H1 (cell line): ENCODE measurements around the gene SLC30A2. TPM values are rescaled to one million over a fixed set of nuclear protein-coding genes. Genes with fewer than 3 reads are reported as not detected.
A peak's percentile ranks its signal among the peaks of the same experiment; 100 is the strongest.

Source experiments
- CTCF ChIA-PET: fragments of 300-600 bp; sonication (Branson Sonifier 250); formaldehyde crosslinking; loops from one replicate; lab custom pipeline; 2021; ENCODE audit not compliant: partially characterized antibody; lab: Charles Lee
- POLR2A ChIA-PET: fragments of 300-600 bp; sonication (Branson Sonifier 250); formaldehyde crosslinking; loops from one replicate; lab custom pipeline; 2021; ENCODE audit warnings: inconsistent platforms; ENCODE audit not compliant: partially characterized antibody; lab: Charles Lee
- DNase-seq, 2 experiments: peaks; one replicate each; pipeline versions ENCODE4 v3.0.0 to v3.0.0-alpha.2; 2010 to 2022; ENCODE audit warnings: low spot score in 2 of 2, low read depth in 1 of 2, mixed read lengths in 1 of 2
- FAIRE-seq: peaks from 2 replicates; lab custom pipeline; 2011; peaks lifted over from hg19 to GRCh38; lab: Jason Lieb, UNC
- H2AFZ ChIP-seq: 2 replicates; pipeline ENCODE4 v1.8.1; 2012; ENCODE audit warnings: low read length, inconsistent platforms
- H2AK5ac ChIP-seq: 2 replicates; pipeline ENCODE4 v1.6.1; 2013; ENCODE audit warnings: low read depth, low read length
- H2BK120ac ChIP-seq: replicated peaks from 2 replicates; pipeline ENCODE3; 2013; ENCODE audit warnings: low read depth, low read length, inconsistent platforms
- H2BK12ac ChIP-seq: 2 replicates; pipeline ENCODE4 v1.6.1; 2013; ENCODE audit warnings: low read depth, low read length
- H2BK15ac ChIP-seq: 2 replicates; pipeline ENCODE4 v1.6.1; 2013; ENCODE audit warnings: low read length
- H2BK20ac ChIP-seq: 2 replicates; pipeline ENCODE4 v1.6.1; 2013; ENCODE audit warnings: low read length
- H2BK5ac ChIP-seq: 2 replicates; pipeline ENCODE4 v1.6.1; 2013; ENCODE audit warnings: low read depth, low read length
- H3K14ac ChIP-seq: 2 replicates; pipeline ENCODE4 v1.6.1; 2013; ENCODE audit warnings: inconsistent platforms; ENCODE audit not compliant: insufficient read length
- H3K18ac ChIP-seq: 2 replicates; pipeline ENCODE4 v1.6.1; 2013; ENCODE audit warnings: low read length; ENCODE audit errors: extremely low read depth
- H3K23ac ChIP-seq: 2 replicates; pipeline ENCODE4 v1.6.1; 2013; ENCODE audit warnings: inconsistent platforms; ENCODE audit not compliant: insufficient read length
- H3K23me2 ChIP-seq: 2 replicates; pipeline ENCODE4 v1.6.1; 2013; ENCODE audit warnings: low read depth, low read length
- H3K27ac ChIP-seq: 2 replicates; pipeline ENCODE4 v1.6.1; 2011; ENCODE audit warnings: low read depth, low read length, inconsistent platforms
- H3K27me3 ChIP-seq, 4 experiments: replicated peaks in 1 of 4; 1 replicate in 1 of 4; 2 replicates in 3 of 4; pipeline versions ENCODE4 v1.6.1 to v1.8.1; 2011 to 2013; ENCODE audit warnings: low read length in 3 of 4, mild to moderate bottlenecking in 3 of 4, inconsistent platforms in 2 of 4, mixed read lengths in 2 of 4, moderate library complexity in 1 of 4; ENCODE audit not compliant: control insufficient read depth in 3 of 4, insufficient read depth in 3 of 4; ENCODE audit errors: extremely low read depth in 1 of 4
- H3K36me3 ChIP-seq, 4 experiments: 2 replicates each; pipeline versions ENCODE4 v1.6.1 to v1.8.1; 2011 to 2013; ENCODE audit warnings: mild to moderate bottlenecking in 4 of 4, low read length in 3 of 4, moderate library complexity in 2 of 4, control low read depth in 1 of 4, inconsistent platforms in 1 of 4; ENCODE audit not compliant: insufficient read depth in 4 of 4, control insufficient read depth in 2 of 4
- H3K4ac ChIP-seq: replicated peaks from 2 replicates; pipeline ENCODE3; 2013; ENCODE audit warnings: low read length, low read depth, mixed read lengths, inconsistent platforms; ENCODE audit not compliant: insufficient read length
- H3K4me1 ChIP-seq, 4 experiments: replicated peaks in 1 of 4; 1 replicate in 1 of 4; 2 replicates in 3 of 4; pipeline versions ENCODE4 v1.6.1 to v1.8.1; 2011 to 2013; ENCODE audit warnings: low read length in 3 of 4, inconsistent platforms in 2 of 4, mixed read lengths in 1 of 4; ENCODE audit not compliant: insufficient read depth in 4 of 4, control insufficient read depth in 3 of 4
- H3K4me2 ChIP-seq, 2 experiments: 2 replicates each; pipeline versions ENCODE4 v1.6.1 to v1.8.1; 2011 to 2013; ENCODE audit warnings: low read depth in 2 of 2, low read length in 2 of 2, control low read depth in 1 of 2, inconsistent platforms in 1 of 2, mild to moderate bottlenecking in 1 of 2; ENCODE audit not compliant: insufficient read depth in 1 of 2
- H3K4me3 ChIP-seq, 4 experiments: fragments of 200-600, 300-600 bp in 1 of 4; sonication (generic), shearing (Covaris generic), sonication (Bioruptor Twin) in 1 of 4; 2 replicates each; pipeline versions ENCODE4 v1.5.1 to v1.8.1; 2011 to 2016; ENCODE audit warnings: low read length in 4 of 4, low read depth in 3 of 4, control low read depth in 2 of 4, inconsistent platforms in 2 of 4, mild to moderate bottlenecking in 2 of 4, mixed read lengths in 1 of 4, moderate library complexity in 1 of 4; ENCODE audit not compliant: insufficient read depth in 2 of 4; ENCODE audit errors: extremely low read depth in 1 of 4
- H3K56ac ChIP-seq: replicated peaks from 2 replicates; pipeline ENCODE3; 2013; ENCODE audit warnings: low read depth, mild to moderate bottlenecking, mixed read lengths, low read length, inconsistent platforms; ENCODE audit not compliant: insufficient read length
- H3K79me1 ChIP-seq: 2 replicates; pipeline ENCODE4 v1.6.1; 2013; ENCODE audit warnings: low read depth, low read length, control low read depth
- H3K79me2 ChIP-seq, 2 experiments: 2 replicates each; pipeline versions ENCODE4 v1.6.1 to v1.8.1; 2012 to 2013; ENCODE audit warnings: low read length in 2 of 2, mild to moderate bottlenecking in 2 of 2, inconsistent platforms in 1 of 2; ENCODE audit not compliant: insufficient read depth in 2 of 2, control insufficient read depth in 1 of 2
- H3K9ac ChIP-seq, 4 experiments: replicated peaks in 1 of 4; 1 replicate in 1 of 4; 2 replicates in 3 of 4; pipeline versions ENCODE4 v1.6.1 to v1.8.1; 2011 to 2013; ENCODE audit warnings: low read depth in 3 of 4, low read length in 3 of 4, control low read depth in 2 of 4, mild to moderate bottlenecking in 2 of 4, moderate library complexity in 2 of 4, inconsistent platforms in 1 of 4; ENCODE audit errors: extremely low read depth in 1 of 4
- H3K9me3 ChIP-seq, 2 experiments: 2 replicates each; pipeline versions ENCODE4 v1.6.1 to v1.8.1; 2012 to 2013; ENCODE audit warnings: mild to moderate bottlenecking in 2 of 2, moderate library complexity in 2 of 2, control low read depth in 1 of 2, inconsistent platforms in 1 of 2, low read depth in 1 of 2, low read length in 1 of 2, mixed read lengths in 1 of 2; ENCODE audit not compliant: insufficient read depth in 2 of 2
- H4K20me1 ChIP-seq, 2 experiments: replicated peaks in 1 of 2; 2 replicates each; pipeline versions ENCODE3 to v1.8.1; 2011 to 2013; ENCODE audit warnings: inconsistent platforms in 2 of 2, low read length in 2 of 2, mild to moderate bottlenecking in 1 of 2; ENCODE audit not compliant: insufficient read depth in 2 of 2, control insufficient read depth in 1 of 2
- H4K5ac ChIP-seq: 2 replicates; pipeline ENCODE4 v1.6.1; 2013; ENCODE audit warnings: low read length, low read depth, mixed read lengths, inconsistent platforms; ENCODE audit not compliant: insufficient read length
- H4K8ac ChIP-seq: 2 replicates; pipeline ENCODE4 v1.8.0; 2013; ENCODE audit warnings: mild to moderate bottlenecking, moderate library complexity, low read length, inconsistent platforms; ENCODE audit not compliant: insufficient read depth; ENCODE audit errors: extremely low read depth
- H4K91ac ChIP-seq: replicated peaks from 2 replicates; pipeline ENCODE3; 2013; ENCODE audit warnings: low read length, mixed read lengths, inconsistent platforms; ENCODE audit not compliant: insufficient read length
- CTCF ChIP-seq, 3 experiments: IDR thresholded peaks; 1 replicate in 2 of 3; 2 replicates in 1 of 3; pipeline versions ENCODE4 v1.5.1 to v1.6.1; 2011; ENCODE audit warnings: low read length in 3 of 3, mild to moderate bottlenecking in 3 of 3, inconsistent platforms in 2 of 3, low read depth in 1 of 3, moderate library complexity in 1 of 3; ENCODE audit not compliant: insufficient read depth in 1 of 3; ENCODE audit errors: control extremely low read depth in 1 of 3
- HDAC6 ChIP-seq: IDR thresholded peaks from one replicate; pipeline ENCODE4 v1.7.1; 2012; ENCODE audit warnings: low read depth, mild to moderate bottlenecking, inconsistent platforms, low read length, moderate library complexity
- WGBS, 2 experiments: shearing (Covaris generic) in 1 of 2; methylation state at CpG; one replicate each; pipeline versions ENCODE4 v1.1.6 to v1.1.7; 2013 to 2015; ENCODE audit warnings: low lambda C conversion rate in 2 of 2, mixed read lengths in 2 of 2, inconsistent platforms in 1 of 2, low coverage in 1 of 2, missing lambda C conversion rate in 1 of 2; ENCODE audit not compliant: insufficient replicate concordance in 2 of 2, insufficient coverage in 1 of 2, insufficient read length in 1 of 2; ENCODE audit errors: extremely low coverage in 1 of 2, missing lambda C conversion rate in 1 of 2; 5-methylcytosine and 5-hydroxymethylcytosine counted together
- polyA plus RNA-seq, 7 experiments: library from polyadenylated mRNA; depleted of rRNA in 3 of 7; stranded (reverse) in 5 of 7; unstranded in 2 of 7; fragments of >200 nt in 5 of 7; fragments of 200-250 nt in 2 of 7; gene quantifications; 1 replicate in 5 of 7; 2 replicates in 1 of 7; 4 replicates in 1 of 7; pipeline versions ENCODE4 v1.2.1 to v1.2.3, GENCODE V29; 2011 to 2013; ENCODE audit warnings: missing spikeins in 2 of 7, mixed read lengths in 2 of 7
- total RNA-seq: library from RNA; stranded (reverse); fragmentation: NEBNext Ultra II Directional; extraction: Animal tissue kit (Norgen Biotek cat#: 25700); gene quantifications from 2 replicates; pipeline ENCODE4 v1.2.1, GENCODE V29; 2021

Gene SLC30A2
- total and polyA plus RNA-seq, 2 of the 8 experiments (the other 6 are each of a cell fraction or from before 2014, with no cell fraction given) = 0.19 to 0.76 TPM

GRCh38 chr1:26079178-26079563, 33.3 kb upstream of the SLC30A2 start:
- no peak overlapping the region for H2BK12ac ChIP-seq
- H3K4ac ChIP-seq = no peak overlapping the region
- H2AK5ac ChIP-seq = no peak overlapping the region
- H3K4me3 ChIP-seq = no peak overlapping the region
- H3K18ac ChIP-seq = no peak overlapping the region
- ChIA-PET POLR2A (no interaction called here), CTCF (interaction anchor here (1.9 kb wide), 1 partner anchor 43 kb away, joined by 6 read pairs; no protein-coding TSS in a partner anchor)
- FAIRE-seq = no peak
- 0 out of 4 replicates have a peak overlapping the region, but pooled peaks of 1 of the 2 experiments have one; percentile 20 for H3K4me2 ChIP-seq
- H2BK20ac ChIP-seq = no peak overlapping the region
- H3K4me1 ChIP-seq = peaks cover 0 to 9% (median 6%) of the 10 kb centered on the region in 4 experiments; a peak in 4 of 7 replicates
- H3K79me1 ChIP-seq = no peaks in the 10 kb centered on the region
- H3K79me2 ChIP-seq = no peaks in the 10 kb centered on the region
- H4K91ac ChIP-seq = no peak overlapping the region
- H3K23ac ChIP-seq = no peak overlapping the region
- no peaks in the 10 kb centered on the region for H3K23me2 ChIP-seq
- H4K20me1 ChIP-seq = no peaks in the 10 kb centered on the region
- DNase-seq = peak in 1 of 2 experiments; percentile 55
- H3K9ac ChIP-seq = no peak overlapping the region
- H3K36me3 ChIP-seq = no peaks in the 10 kb centered on the region
- 0 out of 2 replicates have a peak overlapping the region, but pooled peaks have one; percentile 57 for H4K8ac ChIP-seq
- no peak overlapping the region for H2BK5ac ChIP-seq
- H3K9me3 ChIP-seq = no peaks in the 10 kb centered on the region
- no peak overlapping the region for H3K56ac ChIP-seq
- no peak overlapping the region for H2BK15ac ChIP-seq
- H3K14ac ChIP-seq = no peak overlapping the region
- H3K27me3 ChIP-seq = no peaks in the 10 kb centered on the region; a peak in 1 of 7 replicates
- H2AFZ ChIP-seq = peak overlapping the region; percentile 90
- no peak overlapping the region for H4K5ac ChIP-seq
- H2BK120ac ChIP-seq = no peak overlapping the region
- WGBS, 2 experiments = 68% methylated on average over 7 of the region's 7 CpGs; no CpG with 5 or more reads in 1 of the 2 experiments
- H3K27ac ChIP-seq = no peak overlapping the region
- no peak for TF ChIP-seq CTCF (IDR thresholded peaks at IDR 0.05; ENCODE audit: control extremely low read depth in 1 of 3, insufficient read depth in 1 of 3, low read depth in 1 of 3, low read length in 3 of 3)
- TF ChIP-seq HDAC6 = no peak
